Skeletal muscle satellite cell (primary cell): ENCODE data around the gene TMEM170A. TPM values are rescaled to one million over a fixed set of nuclear protein-coding genes. Genes with fewer than 3 reads are reported as not detected.
"Not testable (repeated sequence)": the region's sequence is repeated elsewhere in the genome, so short reads cannot be mapped to it uniquely, and the experiment has no call there.

Source experiments
- H3K27me3 ChIP-seq: 2 replicates; pipeline ENCODE4 v1.7.0; 2013; ENCODE audit warnings: low read length; ENCODE audit not compliant: control insufficient read depth, insufficient read depth
- H3K36me3 ChIP-seq: 2 replicates; pipeline ENCODE4 v1.7.0; 2013; ENCODE audit warnings: mild to moderate bottlenecking, control low read depth, low read length; ENCODE audit not compliant: insufficient read depth
- H3K4me1 ChIP-seq: 2 replicates; pipeline ENCODE4 v1.7.0; 2013; ENCODE audit warnings: low read length; ENCODE audit not compliant: control insufficient read depth, insufficient read depth
- H3K4me2 ChIP-seq: 2 replicates; pipeline ENCODE4 v1.7.0; 2013; ENCODE audit warnings: mild to moderate bottlenecking, low read length
- H3K4me3 ChIP-seq: 2 replicates; pipeline ENCODE4 v1.7.0; 2013; ENCODE audit warnings: low read length
- H3K9ac ChIP-seq: 2 replicates; pipeline ENCODE4 v1.7.0; 2013; ENCODE audit warnings: mild to moderate bottlenecking, low read depth, low read length, moderate library complexity
- H3K9me3 ChIP-seq: replicated peaks from 2 replicates; pipeline ENCODE4 v1.7.0; 2013; ENCODE audit warnings: mild to moderate bottlenecking, control low read depth, low read length
- total RNA-seq: library from RNA; depleted of rRNA; stranded (reverse); fragments of >200 nt; gene quantifications from 2 replicates; pipeline ENCODE4 v1.2.3, GENCODE V29; 2012; rRNA removed

Gene TMEM170A, protein sequence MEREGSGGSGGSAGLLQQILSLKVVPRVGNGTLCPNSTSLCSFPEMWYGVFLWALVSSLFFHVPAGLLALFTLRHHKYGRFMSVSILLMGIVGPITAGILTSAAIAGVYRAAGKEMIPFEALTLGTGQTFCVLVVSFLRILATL
- total RNA-seq, result 8.7 and 14.7 TPM in 2 replicates

- peak within 1 kb of the TSS; percentile 89 for H3K9ac ChIP-seq
- no peaks in the 10 kb centered on the region for H3K9me3 ChIP-seq
- peaks cover 14% of the 10 kb centered on the region for H3K4me1 ChIP-seq
- H3K27me3 ChIP-seq, result no peaks in the 10 kb centered on the region
- H3K4me3 ChIP-seq, result peak within 1 kb of the TSS; percentile 97
- H3K36me3 ChIP-seq, result no peaks in the 10 kb centered on the region
- H3K4me2 ChIP-seq, result peak within 1 kb of the TSS; percentile 90
These were observed at the start of gene TMEM170A for GRCh38 chr16:75464122-75464918. TMEM170A (minus strand) TSS chr16:75464689; CDS start chr16:75464600, 89 bp downstream.

DNA sequence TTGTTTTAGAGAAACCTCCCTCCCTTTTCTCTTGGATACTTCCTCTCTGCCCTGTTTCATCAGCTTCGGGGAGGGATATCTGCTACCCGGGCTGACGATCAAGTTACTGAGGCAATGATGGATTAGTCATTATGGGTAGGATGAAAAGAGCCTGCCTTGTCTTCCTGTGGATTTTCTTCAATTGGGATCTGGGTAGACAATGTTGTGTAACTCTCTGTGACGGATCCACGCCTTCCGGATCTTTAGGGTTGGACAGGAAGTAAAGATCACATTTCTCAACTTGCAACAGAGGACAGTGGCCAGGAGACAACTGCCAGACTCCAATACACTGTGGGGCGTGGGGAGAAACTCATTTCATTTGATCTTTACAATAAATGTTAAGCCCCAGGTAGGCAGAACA, 42.1 kb upstream of the TMEM170A start:
- H3K36me3 ChIP-seq, result no peaks in the 10 kb centered on the region
- no peaks in the 10 kb centered on the region for H3K9me3 ChIP-seq
- H3K27me3 ChIP-seq, result no peaks in the 10 kb centered on the region
- H3K9ac ChIP-seq, result no peak overlapping the region
- H3K4me2 ChIP-seq, result peak overlapping the region; percentile 32
- no peak overlapping the region for H3K4me3 ChIP-seq
- peaks cover 33% of the 10 kb centered on the region for H3K4me1 ChIP-seq

DNA sequence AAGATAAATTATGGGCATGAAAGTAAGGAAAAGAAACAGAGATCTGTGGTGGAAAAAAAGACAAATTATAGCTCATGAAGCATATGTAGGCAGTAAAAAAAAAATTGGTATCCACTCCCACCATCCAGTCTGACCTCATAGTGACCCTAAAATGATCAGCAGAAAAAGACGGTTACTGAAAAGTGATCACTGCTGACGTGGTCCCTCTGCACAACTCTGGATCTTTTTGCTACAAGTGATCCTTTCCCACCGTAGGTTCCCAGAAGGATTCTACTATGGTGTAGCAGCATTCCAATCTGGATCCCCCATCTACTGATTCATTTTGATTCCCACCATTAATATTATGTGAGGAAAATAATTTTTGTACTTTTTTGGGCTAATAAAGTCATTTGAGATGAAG, 41.6 kb upstream of the TMEM170A start:
- Histone ChIP-seq H3K9me3 (no peaks in the 10 kb centered on the region), H3K4me3 (peak overlapping the region; percentile 10), H3K27me3 (no peaks in the 10 kb centered on the region), H3K9ac (no peak overlapping the region), H3K4me1 (peaks cover 37% of the 10 kb centered on the region), H3K36me3 (no peaks in the 10 kb centered on the region), H3K4me2 (peak overlapping the region; percentile 32)

- H3K36me3 ChIP-seq, result no peaks in the 10 kb centered on the region
- H3K4me3 ChIP-seq, result no peak overlapping the region
- no peaks in the 10 kb centered on the region for H3K9me3 ChIP-seq
- peaks cover 31% of the 10 kb centered on the region for H3K4me1 ChIP-seq
- no peak overlapping the region for H3K4me2 ChIP-seq
- no peaks in the 10 kb centered on the region for H3K27me3 ChIP-seq
- H3K9ac ChIP-seq, result no peak overlapping the region
These were observed 39.3 kb upstream of the TMEM170A start for GRCh38 chr16:75503801-75504200.

GRCh38 chr16:75502916-75503605, 38.6 kb upstream of the TMEM170A start:
- Histone ChIP-seq H3K9me3 (no peaks in the 10 kb centered on the region), H3K4me1 (peaks cover 31% of the 10 kb centered on the region), H3K4me3 (no peak overlapping the region), H3K36me3 (no peaks in the 10 kb centered on the region), H3K9ac (no peak overlapping the region), H3K4me2 (peak overlapping the region; percentile 15), H3K27me3 (no peaks in the 10 kb centered on the region)

DNA sequence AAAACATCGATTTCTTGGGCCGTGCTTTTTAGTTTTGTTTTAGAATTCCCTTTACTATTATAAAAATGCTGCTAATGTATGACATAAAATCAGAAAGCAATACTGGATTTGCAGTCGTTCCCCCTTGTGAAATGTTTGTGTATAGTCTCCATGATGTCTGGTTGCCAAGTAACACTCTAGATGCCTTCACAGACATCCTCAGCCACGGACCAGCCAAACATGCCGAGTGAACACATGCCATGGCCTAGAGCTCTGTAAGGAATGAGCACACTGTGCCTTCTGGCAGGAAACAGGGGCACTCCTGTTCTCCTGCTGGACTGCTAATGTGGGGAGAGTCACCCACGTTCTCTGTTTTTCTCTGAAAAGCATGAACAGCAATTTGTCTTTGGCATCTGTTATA, 37.3 kb upstream of the TMEM170A start:
- not testable (repeated sequence) for H3K4me3 ChIP-seq, H3K27me3 ChIP-seq, H3K9ac ChIP-seq, H3K36me3 ChIP-seq, H3K9me3 ChIP-seq
- peaks cover 29% of the 10 kb centered on the region for H3K4me1 ChIP-seq
- peak overlapping the region; percentile 25 for H3K4me2 ChIP-seq

DNA sequence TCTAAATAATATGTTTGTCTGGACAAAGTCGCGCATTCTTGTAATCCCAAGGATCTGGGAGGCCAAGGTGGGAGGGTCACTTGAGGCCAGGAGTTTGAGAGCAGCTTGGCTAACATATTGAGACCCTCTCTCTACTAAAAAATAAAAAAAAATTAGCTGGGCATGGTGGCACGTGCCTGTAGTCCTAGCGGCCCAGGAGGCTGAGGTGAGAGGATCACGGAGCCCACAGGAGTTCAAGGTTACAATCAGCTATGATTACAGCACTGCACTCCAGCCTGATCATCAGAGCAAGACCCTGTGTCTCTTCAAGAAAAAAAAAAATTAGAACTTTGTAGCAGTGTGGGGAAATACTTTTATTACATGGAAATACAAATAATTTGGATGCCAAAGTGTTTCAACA, 36.9 kb upstream of the TMEM170A start:
- Histone ChIP-seq H3K4me1 (peaks cover 26% of the 10 kb centered on the region), H3K4me2 (peak overlapping the region; percentile 25), H3K36me3 (no peaks in the 10 kb centered on the region), H3K27me3 (no peaks in the 10 kb centered on the region), H3K9me3 (no peaks in the 10 kb centered on the region), H3K4me3 (no peak overlapping the region), H3K9ac (no peak overlapping the region)

GRCh38 chr16:75498605-75499322, 34.3 kb upstream of the TMEM170A start:
- H3K36me3 ChIP-seq, H3K9me3 ChIP-seq, H3K9ac ChIP-seq, H3K4me2 ChIP-seq, H3K4me3 ChIP-seq: not testable (repeated sequence)
- Histone ChIP-seq H3K27me3 (peaks cover 12% of the 10 kb centered on the region), H3K4me1 (peaks cover 26% of the 10 kb centered on the region)

- no peaks in the 10 kb centered on the region for H3K36me3 ChIP-seq
These were observed 33.1 kb upstream of the TMEM170A start for GRCh38 chr16:75497558-75497957.

GRCh38 chr16:75495076-75495674, 30.7 kb upstream of the TMEM170A start, which contains the start of gene CHST6:
CHST6 (minus strand) TSS chr16:75495441; CDS start chr16:75479828, 15,613 bp downstream.
- H3K4me2 ChIP-seq, result peak within 1 kb of the TSS; percentile 82
- H3K36me3 ChIP-seq, result no peaks in the 10 kb centered on the region
- H3K27me3 ChIP-seq, result peaks cover 12% of the 10 kb centered on the region
- no peaks in the 10 kb centered on the region for H3K9me3 ChIP-seq
- H3K4me1 ChIP-seq, result peaks cover 6% of the 10 kb centered on the region
- H3K9ac ChIP-seq, result peak within 1 kb of the TSS; percentile 18
- H3K4me3 ChIP-seq, result peak within 1 kb of the TSS; percentile 62

More at GRCh38 chr16:75497558-75497957, 33.1 kb upstream of the TMEM170A start:
- no peaks in the 10 kb centered on the region for H3K9me3 ChIP-seq
- H3K9ac ChIP-seq, result no peak overlapping the region
- H3K4me3 ChIP-seq, result no peak overlapping the region
- H3K4me1 ChIP-seq, result peaks cover 19% of the 10 kb centered on the region
- H3K27me3 ChIP-seq, result peaks cover 12% of the 10 kb centered on the region
- H3K4me2 ChIP-seq, result no peak overlapping the region

DNA sequence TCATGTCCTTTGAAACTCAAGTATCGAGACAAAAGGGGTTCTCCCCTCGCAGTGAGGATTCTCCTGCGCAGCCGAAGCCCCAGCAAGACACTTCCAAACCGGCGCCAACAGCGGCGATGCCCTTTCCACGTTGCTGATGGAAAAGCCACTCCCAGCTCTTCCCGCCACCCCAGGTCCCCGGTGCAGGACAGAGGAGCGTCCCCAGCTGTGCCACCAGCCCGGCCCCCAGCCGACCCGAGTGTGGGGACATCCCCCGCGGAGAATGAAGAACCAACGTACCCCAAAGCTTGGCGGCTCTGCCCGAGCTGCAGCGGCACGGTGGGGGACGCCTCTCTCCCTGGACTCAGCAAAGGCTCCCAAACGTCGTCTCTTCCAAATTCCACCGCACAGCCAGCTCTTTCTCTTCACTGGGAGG, 30.2 kb upstream of the TMEM170A start:
- H3K9ac ChIP-seq, result peak overlapping the region; percentile 18
- H3K27me3 ChIP-seq, result peaks cover 12% of the 10 kb centered on the region
- peak overlapping the region; percentile 62 for H3K4me3 ChIP-seq

More for the DNA sequence above, 30.2 kb upstream of the TMEM170A start:
- Histone ChIP-seq H3K36me3 (no peaks in the 10 kb centered on the region), H3K9me3 (no peaks in the 10 kb centered on the region), H3K4me2 (peak overlapping the region; percentile 82), H3K4me1 (peaks cover 6% of the 10 kb centered on the region)
